Peyer's patch (tissue), 4 donors: ENCODE data around the gene KAZN. TPM values are rescaled to one million over a fixed set of nuclear protein-coding genes. Genes with fewer than 3 reads are reported as not detected.

Experiments
- DNase-seq, 3 donors: peaks; one replicate each; pipeline ENCODE4 v3.0.0-alpha.2; 2017 to 2019
- H3K27ac ChIP-seq, 4 donors: fragments of 200-600 bp; sonication (generic); one replicate each; pipeline ENCODE4 v1.5.1; 2016 to 2019
- H3K27me3 ChIP-seq, 2 donors: fragments of 200-600 bp; sonication (generic); one replicate each; pipeline ENCODE4 v1.5.1; 2019
- H3K36me3 ChIP-seq, 3 donors: fragments of 200-600 bp; sonication (generic); one replicate each; pipeline ENCODE4 v1.5.1; 2016 to 2019
- H3K4me1 ChIP-seq, 4 donors: fragments of 200-600 bp; sonication (generic); one replicate each; pipeline ENCODE4 v1.5.1; 2016 to 2019
- H3K4me3 ChIP-seq, 4 donors: fragments of 200-600 bp; sonication (generic); 1 replicate in 3 of 4; 2 replicates in 1 of 4; pipeline ENCODE4 v1.5.1; 2016 to 2019; ENCODE audit warnings: mild to moderate bottlenecking in 1 of 4
- H3K9me3 ChIP-seq, 4 donors: fragments of 200-600 bp; sonication (generic); one replicate each; pipeline ENCODE4 v1.5.1; 2016 to 2019; ENCODE audit warnings: mild to moderate bottlenecking in 1 of 4
- CTCF ChIP-seq, 6 experiments: fragments of 450-650 bp in 4 of 6; fragments of 200-600 bp in 2 of 6; sonication (generic) in 1 of 6; IDR thresholded peaks; one replicate each; pipeline ENCODE4 v1.5.1; 2017 to 2019; ENCODE audit warnings: antibody characterized with exemption in 6 of 6, mild to moderate bottlenecking in 3 of 6, moderate library complexity in 1 of 6
- POLR2A ChIP-seq, 2 donors: fragments of 450-650 bp; IDR thresholded peaks; one replicate each; pipeline ENCODE4 v1.5.1; 2017; ENCODE audit warnings: antibody characterized with exemption in 2 of 2, mild to moderate bottlenecking in 2 of 2, moderate library complexity in 2 of 2
- total RNA-seq, 4 donors: library from RNA; depleted of rRNA; stranded (reverse); fragments of >200 nt; gene quantifications; one replicate each; pipeline ENCODE4 v1.1.0, GENCODE V29; 2016

Gene KAZN
- total RNA-seq, 4 donors from 2014 or later = 14.9 to 25.5 (median 21.7) TPM

GRCh38 chr1:15068152-15068551 is 469.7 kb downstream of the KAZN start:
- no peak for DNase-seq
- Histone ChIP-seq H3K36me3 (no peaks in the 10 kb centered on the region), H3K27me3 (no peaks in the 10 kb centered on the region), H3K27ac (no peak overlapping the region), H3K4me1 (no peaks in the 10 kb centered on the region), H3K9me3 (no peaks in the 10 kb centered on the region), H3K4me3 (no peak overlapping the region)
- TF ChIP-seq CTCF (IDR thresholded peaks at IDR 0.05) = no peak
- no peak for TF ChIP-seq POLR2A (IDR thresholded peaks at IDR 0.05)

GRCh38 chr1:15068997-15069396 is 470.5 kb downstream of the KAZN start:
- Histone ChIP-seq H3K27me3 (no peaks in the 10 kb centered on the region), H3K4me3 (no peak overlapping the region), H3K9me3 (no peaks in the 10 kb centered on the region), H3K4me1 (no peaks in the 10 kb centered on the region), H3K27ac (no peak overlapping the region), H3K36me3 (no peaks in the 10 kb centered on the region)
- no peak for TF ChIP-seq POLR2A (IDR thresholded peaks at IDR 0.05)
- TF ChIP-seq CTCF (IDR thresholded peaks at IDR 0.05) = no peak
- no peak for DNase-seq

- no peaks in the 10 kb centered on the region for H3K36me3 ChIP-seq
- H3K4me3 ChIP-seq = no peak overlapping the region
- H3K4me1 ChIP-seq = no peaks in the 10 kb centered on the region
- no peak for DNase-seq
- no peak overlapping the region for H3K27ac ChIP-seq
- no peak for TF ChIP-seq POLR2A (IDR thresholded peaks at IDR 0.05)
- TF ChIP-seq CTCF (IDR thresholded peaks at IDR 0.05) = no peak
- no peaks in the 10 kb centered on the region for H3K9me3 ChIP-seq
- H3K27me3 ChIP-seq = no peaks in the 10 kb centered on the region
Observed at GRCh38 chr1:15070145-15070748, 471.8 kb downstream of the KAZN start.

GRCh38 chr1:15071936-15072335 is 473.5 kb downstream of the KAZN start:
- TF ChIP-seq POLR2A (IDR thresholded peaks at IDR 0.05) (no peak), CTCF (IDR thresholded peaks at IDR 0.05) (no peak)
- Histone ChIP-seq H3K4me3 (no peak overlapping the region), H3K27ac (no peak overlapping the region), H3K27me3 (no peaks in the 10 kb centered on the region), H3K9me3 (no peaks in the 10 kb centered on the region), H3K4me1 (no peaks in the 10 kb centered on the region), H3K36me3 (no peaks in the 10 kb centered on the region)
- no peak for DNase-seq

GRCh38 chr1:15073799-15074308 is 475.4 kb downstream of the KAZN start:
- TF ChIP-seq POLR2A (IDR thresholded peaks at IDR 0.05) (no peak), CTCF (IDR thresholded peaks at IDR 0.05) (no peak)
- Histone ChIP-seq H3K4me3 (no peak overlapping the region), H3K36me3 (no peaks in the 10 kb centered on the region), H3K27ac (no peak overlapping the region), H3K9me3 (no peaks in the 10 kb centered on the region), H3K4me1 (no peaks in the 10 kb centered on the region), H3K27me3 (no peaks in the 10 kb centered on the region)
- no peak for DNase-seq

- DNase-seq = no peak
- H3K27ac ChIP-seq = no peak overlapping the region
- TF ChIP-seq POLR2A (IDR thresholded peaks at IDR 0.05) = no peak
- TF ChIP-seq CTCF (IDR thresholded peaks at IDR 0.05) = no peak
- no peaks in the 10 kb centered on the region for H3K36me3 ChIP-seq
- no peaks in the 10 kb centered on the region for H3K4me1 ChIP-seq
- no peaks in the 10 kb centered on the region for H3K9me3 ChIP-seq
- H3K27me3 ChIP-seq = no peaks in the 10 kb centered on the region
- H3K4me3 ChIP-seq = no peak overlapping the region
Observed at GRCh38 chr1:15075175-15075574, 476.7 kb downstream of the KAZN start.
